ENCODE results near the gene WNK2.

DNA sequence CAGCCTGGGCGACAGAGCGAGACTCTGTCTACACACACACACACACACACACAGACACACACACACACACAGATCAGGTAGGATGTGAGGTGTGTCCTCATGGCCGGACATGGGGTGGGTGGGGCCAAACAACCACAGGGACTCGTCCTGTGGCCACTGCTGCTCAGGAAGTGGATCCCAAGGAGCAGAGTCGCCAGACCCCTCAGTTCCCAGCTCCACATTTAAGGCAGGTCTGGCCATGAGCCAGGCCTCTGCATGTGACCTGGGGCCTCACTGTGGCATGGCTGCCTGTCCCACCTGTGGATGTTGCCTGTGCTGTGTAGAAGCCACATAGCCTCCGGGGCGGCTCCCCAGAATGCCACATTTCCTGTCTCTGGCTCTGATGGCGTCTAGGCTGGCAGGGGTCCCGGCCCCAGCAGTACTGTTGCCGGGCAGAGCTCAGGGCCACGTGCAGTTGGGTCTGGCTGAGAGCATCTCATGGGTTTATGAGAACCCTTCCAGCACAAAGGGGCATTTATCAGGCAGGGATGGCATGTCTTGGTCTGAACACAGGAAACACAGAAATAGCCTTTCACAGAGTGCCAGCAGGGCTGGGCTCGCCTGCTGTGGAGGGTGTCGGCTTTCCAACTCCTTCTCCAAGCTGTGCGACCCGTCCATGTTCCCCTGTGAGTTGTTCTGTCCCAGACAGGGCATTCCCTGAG lies 40.0 kb upstream of the WNK2 start:
- TF ChIP-seq CTCF (IDR thresholded peaks at IDR 0.05): no peak
- TF ChIP-seq POLR2A (IDR thresholded peaks at IDR 0.05): no peak

Data from adrenal gland (tissue), 5 donors.